Peyer's patch (tissue), 4 donors: ENCODE measurements around the gene CERS4.

Experiments
- CTCF ChIP-seq, 6 experiments: fragments of 450-650 bp in 4 of 6; fragments of 200-600 bp in 2 of 6; sonication (generic) in 1 of 6; IDR thresholded peaks; one replicate each; pipeline ENCODE4 v1.5.1; 2017 to 2019; ENCODE audit warnings: antibody characterized with exemption in 6 of 6, mild to moderate bottlenecking in 3 of 6, moderate library complexity in 1 of 6
- POLR2A ChIP-seq, 2 donors: fragments of 450-650 bp; IDR thresholded peaks; one replicate each; pipeline ENCODE4 v1.5.1; 2017; ENCODE audit warnings: antibody characterized with exemption in 2 of 2, mild to moderate bottlenecking in 2 of 2, moderate library complexity in 2 of 2

GRCh38 chr19:8208922-8209461, at the start of gene CERS4:
- TF ChIP-seq CTCF (IDR thresholded peaks at IDR 0.05) (no peak), POLR2A (IDR thresholded peaks at IDR 0.05) (no peak)
